HepG2 (cell line): ENCODE results near the gene SEBOX. TPM values are rescaled to one million over a fixed set of nuclear protein-coding genes. Genes with fewer than 3 reads are reported as not detected.
A peak's percentile ranks its signal among the peaks of the same experiment; 100 is the strongest.

Experiments used
- ADNP ChIP-seq: sonication (generic); formaldehyde crosslinking; IDR thresholded peaks from 2 replicates; pipeline ENCODE4 v1.4.0; 2020; ENCODE audit warnings: missing genetic modification reagents
- AGO2 ChIP-seq: fragments of 200-400 bp; formaldehyde crosslinking; optimal IDR thresholded peaks from 2 replicates; pipeline ENCODE3; 2017; ENCODE audit warnings: mild to moderate bottlenecking, low read depth, low read length, moderate library complexity
- ARNTL ChIP-seq: sonication (generic); formaldehyde crosslinking; IDR thresholded peaks from 2 replicates; pipeline ENCODE4 v1.4.0; 2020; ENCODE audit warnings: mild to moderate bottlenecking, missing genetic modification reagents
- ATF7 ChIP-seq, 2 experiments: fragments of 450-650 bp in 1 of 2; sonication (generic) in 1 of 2; formaldehyde crosslinking in 1 of 2; IDR thresholded peaks; 2 replicates each; pipeline versions ENCODE4 v1.4.0 to v1.6.1; 2016 to 2020; ENCODE audit warnings: antibody characterized with exemption in 1 of 2, mild to moderate bottlenecking in 1 of 2, missing genetic modification reagents in 1 of 2
- DR1 ChIP-seq: sonication (generic); formaldehyde crosslinking; IDR thresholded peaks from 2 replicates; pipeline ENCODE4 v1.8.0; 2021; ENCODE audit warnings: mild to moderate bottlenecking, missing genetic modification reagents, inconsistent platforms
- EEA1 ChIP-seq: sonication (generic); formaldehyde crosslinking; IDR thresholded peaks from 2 replicates; pipeline ENCODE4 v1.5.1; 2020; ENCODE audit warnings: mild to moderate bottlenecking, missing genetic modification reagents, borderline replicate concordance
- FLYWCH1 ChIP-seq: sonication (generic); formaldehyde crosslinking; IDR thresholded peaks from 2 replicates; pipeline ENCODE4 v1.8.1; 2023; ENCODE audit warnings: mild to moderate bottlenecking, missing genetic modification reagents
- GFI1 ChIP-seq: sonication (generic); formaldehyde crosslinking; IDR thresholded peaks from 2 replicates; pipeline ENCODE4 v1.5.0; 2020; ENCODE audit warnings: missing genetic modification reagents, mild to moderate bottlenecking, borderline replicate concordance
- HDAC6 ChIP-seq: fragments of 200-600 bp; sonication (generic); IDR thresholded peaks from 2 replicates; pipeline ENCODE4 v1.7.0; 2017; ENCODE audit warnings: mild to moderate bottlenecking, antibody characterized with exemption, low read length, low read depth
- HMGA1 ChIP-seq: sonication (generic); formaldehyde crosslinking; conservative IDR thresholded peaks from 2 replicates; pipeline ENCODE4 v1.4.0; 2020; ENCODE audit warnings: missing genetic modification reagents
- KLF13 ChIP-seq: sonication (generic); formaldehyde crosslinking; IDR thresholded peaks from 2 replicates; pipeline ENCODE4 v1.4.0; 2020; ENCODE audit warnings: mild to moderate bottlenecking, missing genetic modification reagents
- KMT2A ChIP-seq: sonication (generic); formaldehyde crosslinking; IDR thresholded peaks from 2 replicates; pipeline ENCODE4 v1.4.0; 2020; ENCODE audit warnings: missing genetic modification reagents
- MEIS2 ChIP-seq: sonication (generic); formaldehyde crosslinking; IDR thresholded peaks from 2 replicates; pipeline ENCODE4 v1.9.0; 2021; ENCODE audit warnings: mild to moderate bottlenecking, missing genetic modification reagents
- MTF2 ChIP-seq: sonication (generic); formaldehyde crosslinking; IDR thresholded peaks from 2 replicates; pipeline ENCODE4 v1.5.0; 2020; ENCODE audit warnings: missing genetic modification reagents, borderline replicate concordance
- NFKBIZ ChIP-seq: IDR thresholded peaks from 2 replicates; pipeline ENCODE4 v1.6.1; 2018; ENCODE audit warnings: missing genetic modification reagents, missing compliant biosample characterization
- REPIN1 ChIP-seq: sonication (generic); formaldehyde crosslinking; IDR thresholded peaks from 2 replicates; pipeline ENCODE4 v1.8.0; 2022; ENCODE audit warnings: missing genetic modification reagents, low read depth, mild to moderate bottlenecking, borderline replicate concordance
- SAP130 ChIP-seq: IDR thresholded peaks from 2 replicates; pipeline ENCODE4 v1.6.1; 2016; ENCODE audit warnings: low read depth
- SPEN ChIP-seq: sonication (generic); formaldehyde crosslinking; IDR thresholded peaks from 2 replicates; pipeline ENCODE4 v1.5.1; 2020; ENCODE audit warnings: low read depth, mild to moderate bottlenecking, missing genetic modification reagents
- ZBTB7A ChIP-seq: sonication (generic); formaldehyde crosslinking; IDR thresholded peaks from 2 replicates; pipeline ENCODE4 v1.8.0; 2022; ENCODE audit warnings: mild to moderate bottlenecking, missing genetic modification reagents
- ZNF337 ChIP-seq: sonication (generic); formaldehyde crosslinking; IDR thresholded peaks from 2 replicates; pipeline ENCODE4 v1.5.1; 2020; ENCODE audit warnings: missing genetic modification reagents, low read depth, mild to moderate bottlenecking, borderline replicate concordance
- ZNF343 ChIP-seq: sonication (generic); formaldehyde crosslinking; IDR thresholded peaks from 2 replicates; pipeline ENCODE4 v1.4.0; 2020; ENCODE audit warnings: mild to moderate bottlenecking, missing genetic modification reagents
- ZNF430 ChIP-seq: sonication (generic); formaldehyde crosslinking; IDR thresholded peaks from 2 replicates; pipeline ENCODE4 v1.9.0; 2021; ENCODE audit warnings: mild to moderate bottlenecking, missing genetic modification reagents
- ZNF550 ChIP-seq: sonication (generic); formaldehyde crosslinking; IDR thresholded peaks from 2 replicates; pipeline ENCODE4 v1.4.0; 2020; ENCODE audit warnings: mild to moderate bottlenecking, missing genetic modification reagents, borderline replicate concordance
- ZNF660 ChIP-seq: sonication (generic); formaldehyde crosslinking; IDR thresholded peaks from 2 replicates; pipeline ENCODE4 v1.5.1; 2020; ENCODE audit warnings: mild to moderate bottlenecking, low read depth, missing genetic modification reagents, borderline replicate concordance
- ZNF713 ChIP-seq: sonication (generic); formaldehyde crosslinking; IDR thresholded peaks from 2 replicates; pipeline ENCODE4 v1.4.0; 2020; ENCODE audit warnings: mild to moderate bottlenecking, missing genetic modification reagents
- ZNF850 ChIP-seq: sonication (generic); formaldehyde crosslinking; conservative IDR thresholded peaks from 2 replicates; pipeline ENCODE4 v1.9.0; 2021; ENCODE audit warnings: mild to moderate bottlenecking, missing genetic modification reagents
- ZSCAN21 ChIP-seq: sonication (generic); formaldehyde crosslinking; IDR thresholded peaks from 2 replicates; pipeline ENCODE4 v1.8.0; 2022; ENCODE audit warnings: mild to moderate bottlenecking, missing genetic modification reagents, moderate library complexity, borderline replicate concordance
- polyA plus RNA-seq, 8 experiments: library from polyadenylated mRNA; depleted of rRNA in 3 of 8; stranded (reverse) in 7 of 8; unstranded in 1 of 8; fragments of >200 nt; fragmentation: Illumina TruSeq in 4 of 8; extraction: Trizol in 4 of 8; gene quantifications; 2 replicates each; pipeline versions ENCODE4 v1.2.1 to v1.2.3, GENCODE V29; 2011 to 2016; ENCODE audit warnings: low read depth in 4 of 8, missing spikeins in 1 of 8, mixed read lengths in 1 of 8; ENCODE audit not compliant: insufficient read depth in 1 of 8
- total RNA-seq, 5 experiments: library from RNA; depleted of rRNA; stranded (reverse); fragments of >200 nt; fragmentation: Illumina TruSeq; extraction: Trizol; gene quantifications; 2 replicates each; pipeline ENCODE4 v1.2.3, GENCODE V29; 2016; ENCODE audit warnings: low read depth in 1 of 5
- TF ChIP-seq, protein P1 (sequence below): IDR thresholded peaks from 2 replicates; pipeline ENCODE4 v1.6.1; 2012; ENCODE audit warnings: low read length, improper control_type of control experiment
- TF ChIP-seq, protein P2 (sequence below): sonication (generic); formaldehyde crosslinking; IDR thresholded peaks from 2 replicates; pipeline ENCODE4 v1.4.0; 2020; ENCODE audit warnings: missing genetic modification reagents

Gene SEBOX
- total and polyA plus RNA-seq, 2 of the 13 experiments (the other 11 are each of a cell fraction or from before 2014, with no cell fraction given), result not detected

DNA sequence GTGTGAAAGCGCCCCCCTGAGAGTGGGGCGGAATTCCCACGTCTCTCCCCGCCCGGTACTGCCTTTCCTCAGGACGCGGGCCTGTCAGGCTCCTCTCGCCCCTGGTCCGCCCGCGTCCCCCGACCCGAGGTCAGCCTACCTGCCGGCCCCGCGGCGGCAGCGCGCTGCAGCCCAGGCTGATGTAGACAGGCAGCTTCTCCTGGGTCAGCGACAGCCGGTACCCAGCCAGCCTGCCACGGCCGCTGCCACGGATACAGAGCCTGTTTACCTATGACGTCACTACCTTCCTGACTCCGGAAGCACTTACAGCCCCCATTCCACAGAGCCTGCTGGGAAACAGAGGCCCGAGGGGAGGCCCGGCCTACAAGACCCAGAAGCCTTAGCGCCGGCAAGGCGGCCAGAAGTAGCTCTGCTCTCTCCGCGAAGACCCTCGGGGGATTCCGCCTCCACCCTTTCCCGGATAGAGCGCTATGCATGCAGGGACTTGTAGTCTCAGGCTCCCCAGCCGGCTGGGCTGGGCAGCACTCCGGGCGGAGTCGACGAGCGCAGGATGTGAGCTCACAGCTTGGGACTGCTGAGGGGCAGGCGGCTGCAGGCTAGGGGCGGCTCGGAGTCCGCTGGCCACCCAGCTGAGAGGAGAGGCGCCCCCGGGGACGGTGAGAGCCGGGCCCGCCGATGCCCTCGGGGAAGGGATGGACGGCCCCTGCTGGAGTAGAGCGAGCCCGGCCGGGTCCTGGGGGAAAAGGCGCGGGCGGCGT is 29.6 kb downstream of the SEBOX start, which contains the start of the genes IFT20 and TNFAIP1 (continued):
- TF ChIP-seq NFKBIZ, result 0 out of 2 replicates have a peak, but pooled peaks have one; percentile 68
- TF ChIP-seq ZBTB7A (CRISPR knock-in tag), result peak; percentile 82; the same call in 1 of the 2 replicates
- no peak for TF ChIP-seq FLYWCH1 (CRISPR knock-in tag)
- no peak for TF ChIP-seq ZNF850 (CRISPR knock-in tag)
- TF ChIP-seq, protein P1, sequence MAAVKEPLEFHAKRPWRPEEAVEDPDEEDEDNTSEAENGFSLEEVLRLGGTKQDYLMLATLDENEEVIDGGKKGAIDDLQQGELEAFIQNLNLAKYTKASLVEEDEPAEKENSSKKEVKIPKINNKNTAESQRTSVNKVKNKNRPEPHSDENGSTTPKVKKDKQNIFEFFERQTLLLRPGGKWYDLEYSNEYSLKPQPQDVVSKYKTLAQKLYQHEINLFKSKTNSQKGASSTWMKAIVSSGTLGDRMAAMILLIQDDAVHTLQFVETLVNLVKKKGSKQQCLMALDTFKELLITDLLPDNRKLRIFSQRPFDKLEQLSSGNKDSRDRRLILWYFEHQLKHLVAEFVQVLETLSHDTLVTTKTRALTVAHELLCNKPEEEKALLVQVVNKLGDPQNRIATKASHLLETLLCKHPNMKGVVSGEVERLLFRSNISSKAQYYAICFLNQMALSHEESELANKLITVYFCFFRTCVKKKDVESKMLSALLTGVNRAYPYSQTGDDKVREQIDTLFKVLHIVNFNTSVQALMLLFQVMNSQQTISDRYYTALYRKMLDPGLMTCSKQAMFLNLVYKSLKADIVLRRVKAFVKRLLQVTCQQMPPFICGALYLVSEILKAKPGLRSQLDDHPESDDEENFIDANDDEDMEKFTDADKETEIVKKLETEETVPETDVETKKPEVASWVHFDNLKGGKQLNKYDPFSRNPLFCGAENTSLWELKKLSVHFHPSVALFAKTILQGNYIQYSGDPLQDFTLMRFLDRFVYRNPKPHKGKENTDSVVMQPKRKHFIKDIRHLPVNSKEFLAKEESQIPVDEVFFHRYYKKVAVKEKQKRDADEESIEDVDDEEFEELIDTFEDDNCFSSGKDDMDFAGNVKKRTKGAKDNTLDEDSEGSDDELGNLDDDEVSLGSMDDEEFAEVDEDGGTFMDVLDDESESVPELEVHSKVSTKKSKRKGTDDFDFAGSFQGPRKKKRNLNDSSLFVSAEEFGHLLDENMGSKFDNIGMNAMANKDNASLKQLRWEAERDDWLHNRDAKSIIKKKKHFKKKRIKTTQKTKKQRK, result no peak
- peak; percentile 100 for TF ChIP-seq ATF7 (IDR thresholded peaks at IDR 0.05)
- peak; percentile 100 for TF ChIP-seq ATF7 (CRISPR knock-in tag; IDR thresholded peaks at IDR 0.05)
- no peak; the same call in 1 of the 2 replicates for TF ChIP-seq GFI1 (CRISPR knock-in tag)
- TF ChIP-seq ZNF343 (CRISPR knock-in tag), result 0 out of 2 replicates have a peak, but pooled peaks have one; percentile 38
- no peak for TF ChIP-seq DR1 (CRISPR knock-in tag)
- peak; percentile 72; the same call in 1 of the 2 replicates for TF ChIP-seq REPIN1 (CRISPR knock-in tag)
- TF ChIP-seq ARNTL, result no peak
- TF ChIP-seq ZNF430 (CRISPR knock-in tag), result no peak
- TF ChIP-seq ADNP (CRISPR knock-in tag), result no peak
- TF ChIP-seq MEIS2 (CRISPR knock-in tag), result peak; percentile 49; the same call in 1 of the 2 replicates
- TF ChIP-seq MTF2, result no peak
- peak; percentile 55 for TF ChIP-seq AGO2
- no peak for TF ChIP-seq ZNF713 (CRISPR knock-in tag)
- no peak for TF ChIP-seq ZNF550
- TF ChIP-seq HMGA1 (CRISPR knock-in tag), result no peak
- TF ChIP-seq KMT2A (CRISPR knock-in tag), result peak; percentile 93
- TF ChIP-seq EEA1, result no peak
- no peak for TF ChIP-seq KLF13 (CRISPR knock-in tag)
- TF ChIP-seq SPEN (CRISPR knock-in tag), result peak; percentile 86
- no peak for TF ChIP-seq HDAC6
- no peak for TF ChIP-seq ZNF337 (CRISPR knock-in tag)
- peak; percentile 97 for TF ChIP-seq SAP130
- TF ChIP-seq, protein P2, sequence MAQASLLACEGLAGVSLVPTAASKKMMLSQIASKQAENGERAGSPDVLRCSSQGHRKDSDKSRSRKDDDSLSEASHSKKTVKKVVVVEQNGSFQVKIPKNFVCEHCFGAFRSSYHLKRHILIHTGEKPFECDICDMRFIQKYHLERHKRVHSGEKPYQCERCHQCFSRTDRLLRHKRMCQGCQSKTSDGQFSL (CRISPR knock-in tag), result no peak; the same call in 1 of the 2 replicates
- no peak for TF ChIP-seq ZNF660 (CRISPR knock-in tag)
- no peak; the same call in 1 of the 2 replicates for TF ChIP-seq ZSCAN21 (CRISPR knock-in tag)
